Stimulated activated naive CD8-positive, alpha-beta T cell treated with anti-CD3 and anti-CD28 coated beads, Interleukin-15, Interleukin-2, amounts not matched to agents 100 U/mL and 50 U/mL, for 24 hours (primary cell): ENCODE data around the gene RPL41.
"Not testable (repeated sequence)": the region's sequence is repeated elsewhere in the genome, so short reads cannot be mapped to it uniquely, and the experiment has no call there.

Source experiments
- ATAC-seq: fragments of 150-1000 bp; cut with Tn5 transposase; one replicate; pipeline ENCODE4 v1.10.0; 2021
- DNase-seq: peaks from one replicate; pipeline ENCODE4 v3.0.0; 2021

Gene RPL41

GRCh38 chr12:56116267-56117081 is at the start of gene RPL41:
TSS of gene RPL41 (plus strand) at chr12:56116633.
- ATAC-seq (peak; percentile 38), DNase-seq (peak; percentile 94)

- DNase-seq (no peak), ATAC-seq (no peak)
Measured at GRCh38 chr12:56071648-56072047, 44.8 kb upstream of the RPL41 start.

GRCh38 chr12:56074396-56074795 is 42.0 kb upstream of the RPL41 start:
- ATAC-seq = no peak

GRCh38 chr12:56077966-56078365 is 38.5 kb upstream of the RPL41 start:
- DNase-seq, ATAC-seq: not testable (repeated sequence)

More at GRCh38 chr12:56074396-56074795, 42.0 kb upstream of the RPL41 start:
- DNase-seq = no peak

GRCh38 chr12:56078427-56078826 is 38.0 kb upstream of the RPL41 start:
- no peak for ATAC-seq

GRCh38 chr12:56078931-56079722 is 37.3 kb upstream of the RPL41 start:
- DNase-seq = peak; percentile 70

More at GRCh38 chr12:56078427-56078826, 38.0 kb upstream of the RPL41 start:
- DNase-seq = no peak

GRCh38 chr12:56079723-56080555 is 36.5 kb upstream of the RPL41 start, which contains the start of gene ERBB3:
TSS of gene ERBB3 (plus strand) at chr12:56080165. CDS start at chr12:56080301, 136 bp downstream.
- peak; percentile 74 for DNase-seq
- ATAC-seq = peak; percentile 91

More at GRCh38 chr12:56078931-56079722, 37.3 kb upstream of the RPL41 start:
- ATAC-seq = peak; percentile 51

- DNase-seq (no peak), ATAC-seq (no peak)
Measured at GRCh38 chr12:56080556-56081138, 35.8 kb upstream of the RPL41 start.

- no peak for DNase-seq
- ATAC-seq = no peak
Measured at GRCh38 chr12:56081393-56082347, 34.8 kb upstream of the RPL41 start.

GRCh38 chr12:56082382-56082781 is 34.1 kb upstream of the RPL41 start:
- no peak for ATAC-seq

GRCh38 chr12:56082967-56083366 is 33.5 kb upstream of the RPL41 start:
- no peak for ATAC-seq
- no peak for DNase-seq

More at GRCh38 chr12:56082382-56082781, 34.1 kb upstream of the RPL41 start:
- DNase-seq = no peak

- ATAC-seq (peak; percentile 42), DNase-seq (peak; percentile 64)
Measured at GRCh38 chr12:56084958-56085543, 31.4 kb upstream of the RPL41 start.

- ATAC-seq = no peak
- no peak for DNase-seq
Measured at GRCh38 chr12:56086096-56086495, 30.3 kb upstream of the RPL41 start.

GRCh38 chr12:56086608-56087007 is 29.8 kb upstream of the RPL41 start:
- ATAC-seq (no peak), DNase-seq (no peak)

- no peak for ATAC-seq
- DNase-seq = no peak
Measured at GRCh38 chr12:56087220-56087619, 29.2 kb upstream of the RPL41 start.

GRCh38 chr12:56097738-56098137 is 18.7 kb upstream of the RPL41 start:
- ATAC-seq = no peak
- DNase-seq = no peak

- DNase-seq (no peak), ATAC-seq (no peak)
Measured at GRCh38 chr12:56098592-56098991, 17.8 kb upstream of the RPL41 start.

GRCh38 chr12:56099787-56100186 is 16.6 kb upstream of the RPL41 start:
- DNase-seq = no peak
- ATAC-seq = no peak

GRCh38 chr12:56101045-56101444 is 15.4 kb upstream of the RPL41 start:
- ATAC-seq (no peak), DNase-seq (no peak)

GRCh38 chr12:56102683-56103065 is 13.8 kb upstream of the RPL41 start:
- DNase-seq (no peak), ATAC-seq (no peak)
